ENCODE data around the gene FAM200B. TPM values are rescaled to one million over a fixed set of nuclear protein-coding genes. Genes with fewer than 3 reads are reported as not detected.

Gene FAM200B
- 25.5 TPM for total RNA-seq
- long read RNA-seq, full-length matches to known transcripts: 17 of 18 reads
- long read RNA-seq, partial matches to known transcripts: 0 of 18 reads
- long read RNA-seq, other reads (novel, unspliced or antisense): 1 of 18 reads

DNA sequence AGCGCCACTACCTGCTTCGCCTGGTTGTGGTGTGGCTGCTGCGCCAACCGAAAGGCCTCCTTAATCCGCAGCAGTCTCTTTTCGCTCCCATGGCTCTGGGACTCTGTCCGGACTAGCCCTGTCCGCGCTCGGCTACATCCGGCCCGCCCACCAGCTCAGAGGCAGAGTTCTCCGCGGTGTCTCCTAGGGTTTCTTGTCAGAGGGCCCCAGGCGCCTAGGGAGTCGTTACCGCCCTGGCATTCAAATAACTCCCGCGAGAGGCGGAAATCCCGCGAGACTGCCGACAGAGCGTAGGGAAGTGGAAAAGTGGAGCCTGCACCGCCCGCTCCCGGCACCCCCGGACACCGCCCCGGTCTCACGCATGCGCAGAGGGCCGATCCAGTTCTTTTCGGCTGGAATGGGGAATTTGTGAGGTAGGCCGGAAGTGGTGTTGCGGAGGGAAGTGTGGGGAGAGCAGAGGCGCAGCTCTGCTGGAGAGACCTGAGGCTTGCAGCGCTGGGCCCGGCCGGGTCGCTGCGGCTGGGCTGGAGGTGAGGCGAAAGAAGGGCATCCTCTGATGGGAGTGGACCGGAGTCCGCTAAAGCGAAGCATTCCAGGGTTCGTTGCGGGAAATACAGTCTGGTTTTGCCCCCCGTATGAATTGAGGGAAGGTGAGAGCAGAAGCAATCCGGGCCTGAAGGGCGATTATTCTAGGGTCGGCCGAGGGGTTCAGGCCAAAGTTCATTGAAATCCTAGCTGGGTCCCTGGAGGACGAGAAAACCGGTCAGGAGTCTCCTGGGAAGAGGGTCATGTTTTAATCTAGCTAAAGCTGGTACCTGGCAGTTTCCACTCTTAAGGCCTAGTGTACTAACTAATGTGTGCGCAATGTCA, at the start of gene FAM200B:
FAM200B (plus strand) TSS at position 456 of the 870 bp plus-strand sequence. CDS start 5,151 bp downstream, outside the sequence.
- ATAC-seq (ENCODE audit: poor library complexity) (peak; percentile 99), DNase-seq (peak; percentile 100)
- intact Hi-C loops (cut with DNase I): no loop called here

DNA sequence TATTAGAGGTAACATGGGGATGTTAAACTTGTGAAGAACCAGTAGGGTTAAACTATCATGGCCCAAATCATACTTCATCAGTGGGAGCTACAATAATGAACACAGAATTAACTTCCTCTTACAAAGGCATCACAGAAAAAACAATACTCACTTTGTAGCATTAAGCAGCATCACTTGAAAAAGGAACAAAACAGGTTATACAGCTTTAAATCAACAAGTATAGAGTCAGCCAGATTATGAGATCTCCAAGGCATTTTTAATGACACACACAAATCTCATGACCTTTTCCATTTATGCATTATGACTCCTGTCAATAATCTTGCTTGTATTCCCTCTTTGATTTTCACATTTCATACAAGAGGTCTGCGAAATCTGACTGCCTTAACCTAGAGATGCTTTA, 44.8 kb upstream of the FAM200B start:
- intact Hi-C loops (cut with DNase I): no loop called here
- DNase-seq: no peak
- no peak for ATAC-seq (ENCODE audit: poor library complexity)

DNA sequence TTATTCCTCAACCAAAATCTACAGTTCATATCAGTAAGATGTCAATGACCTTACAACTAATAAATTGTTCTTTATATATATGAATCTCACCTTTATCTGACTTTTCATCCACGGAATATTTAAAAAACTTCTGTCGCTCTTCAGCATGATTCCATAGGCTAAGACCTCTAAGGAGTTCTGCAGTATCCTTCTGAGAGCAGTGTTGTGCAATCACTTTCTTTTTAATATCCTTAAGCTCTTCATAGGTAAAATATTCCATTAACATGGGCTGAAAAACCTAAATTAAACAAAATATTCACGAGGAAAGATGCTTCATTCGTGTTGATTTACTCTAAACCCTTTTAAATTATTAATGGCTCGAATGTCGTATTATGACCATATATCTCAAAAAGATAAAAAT, 43.2 kb upstream of the FAM200B start:
- intact Hi-C loops (cut with DNase I): no loop called here
- ATAC-seq (ENCODE audit: poor library complexity) (no peak), DNase-seq (no peak)

DNA sequence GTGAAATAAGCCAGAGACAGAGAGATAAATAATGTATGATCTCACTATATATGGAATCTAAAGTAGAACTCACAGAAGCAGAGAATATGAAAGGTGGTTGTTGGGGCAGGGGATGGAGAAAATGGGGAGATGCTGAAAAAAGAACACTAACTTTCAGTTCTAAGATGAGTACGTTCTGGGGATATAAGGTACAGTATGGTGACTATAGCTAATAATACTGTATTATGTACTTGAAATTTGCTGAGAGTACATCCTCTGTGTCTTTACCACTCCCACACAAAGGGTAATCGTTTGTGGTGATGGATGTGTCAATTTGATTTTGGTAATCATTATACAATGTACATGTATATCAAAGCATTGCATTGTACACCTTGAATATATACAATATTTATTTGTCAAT, 33.0 kb upstream of the FAM200B start:
- intact Hi-C loops (cut with DNase I): loop anchor here (10.0 kb wide), 1 partner anchor 164 kb away; no protein-coding TSS in a partner anchor
- no peak for ATAC-seq (ENCODE audit: poor library complexity)
- no peak for DNase-seq

DNA sequence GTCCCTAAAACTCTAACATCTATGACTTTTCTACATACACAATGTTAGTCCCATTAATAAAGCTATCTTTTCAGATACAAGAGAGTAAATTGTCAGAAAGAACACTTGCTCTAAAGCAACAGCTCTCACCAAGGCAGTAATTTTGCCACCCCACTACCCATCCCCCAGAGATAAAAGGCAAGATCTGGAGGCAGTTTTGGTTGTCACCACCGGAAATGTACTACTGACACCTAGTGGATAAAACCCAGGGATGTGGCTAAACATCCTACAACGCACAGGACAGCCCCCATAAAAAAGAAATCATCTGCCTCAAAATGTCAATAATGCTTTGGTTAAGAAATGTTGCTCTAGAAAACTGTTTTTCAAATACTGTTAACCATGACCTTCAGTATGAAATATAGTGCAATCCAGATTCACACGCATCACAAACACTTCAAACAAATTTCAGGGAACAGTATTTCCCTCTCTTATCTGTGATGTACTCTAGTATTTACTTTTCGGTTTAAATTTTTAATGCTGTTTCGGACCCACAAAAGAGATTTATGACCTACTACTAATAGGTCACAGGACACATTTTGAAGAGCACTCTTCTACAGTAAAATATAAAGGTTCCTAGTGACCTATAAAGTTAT, 31.6 kb upstream of the FAM200B start:
- ATAC-seq (ENCODE audit: poor library complexity) (peak; percentile 73), DNase-seq (no peak)
- intact Hi-C loops (cut with DNase I): loop anchor here (10.0 kb wide), 1 partner anchor 165 kb away; no protein-coding TSS in a partner anchor

DNA sequence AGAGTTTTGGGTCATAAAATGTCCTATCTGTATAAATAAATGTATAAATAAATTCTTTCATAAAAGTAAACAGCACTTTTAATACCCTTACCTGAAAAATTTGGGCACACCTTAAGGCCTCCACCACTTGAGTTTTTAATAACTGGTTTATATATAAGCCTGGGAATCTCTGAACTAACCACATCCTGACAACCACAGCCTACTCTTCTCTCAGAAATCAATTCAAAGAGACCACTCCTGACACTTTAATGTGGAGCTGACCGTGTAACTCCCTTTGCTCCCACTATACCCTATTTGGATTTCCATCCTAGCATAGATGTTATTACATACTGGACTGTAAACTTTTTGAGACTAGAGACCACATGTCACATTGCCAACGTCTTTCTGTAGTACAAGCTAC, 30.0 kb upstream of the FAM200B start:
- no peak for ATAC-seq (ENCODE audit: poor library complexity)
- DNase-seq: no peak
- intact Hi-C loops (cut with DNase I): no loop called here

DNA sequence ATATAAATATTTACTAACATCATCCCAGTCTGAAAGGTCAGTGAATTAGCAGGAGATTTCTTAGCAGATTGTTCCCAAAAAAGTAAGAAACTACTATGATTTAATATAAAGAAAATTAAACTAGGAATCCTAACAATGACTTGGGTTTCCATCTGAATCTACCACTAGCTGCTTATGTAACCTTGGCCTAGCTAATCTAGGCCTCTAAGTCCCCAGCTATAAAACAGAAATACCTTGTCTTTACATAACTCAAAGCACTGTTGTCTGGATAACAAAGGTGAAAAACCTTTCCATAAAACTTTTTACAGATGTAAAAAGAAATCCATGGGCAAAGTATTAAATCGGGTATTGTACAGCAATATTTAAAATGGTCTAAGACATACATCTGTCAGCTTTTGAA, 29.4 kb upstream of the FAM200B start:
- no peak for DNase-seq
- no peak for ATAC-seq (ENCODE audit: poor library complexity)
- intact Hi-C loops (cut with DNase I): no loop called here

DNA sequence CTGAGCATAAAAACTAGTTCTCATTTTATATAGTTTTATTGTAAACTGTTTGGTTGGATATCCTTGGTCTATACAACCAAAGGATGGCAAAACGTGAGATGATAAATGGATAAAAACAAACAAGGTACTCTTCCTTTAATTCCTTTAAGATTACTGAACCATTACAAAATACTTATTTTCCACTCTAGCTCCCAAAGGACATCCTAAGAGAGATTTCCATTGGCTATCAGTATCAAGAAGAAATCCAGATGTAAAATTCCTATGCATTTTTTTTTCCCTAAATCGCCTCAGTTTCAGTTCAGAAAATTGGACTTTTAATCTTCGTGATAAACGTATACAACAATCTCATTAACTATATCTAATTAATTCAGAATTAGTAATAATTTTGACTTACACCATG, 28.8 kb upstream of the FAM200B start:
- ATAC-seq (ENCODE audit: poor library complexity) (no peak), DNase-seq (no peak)
- intact Hi-C loops (cut with DNase I): no loop called here

DNA sequence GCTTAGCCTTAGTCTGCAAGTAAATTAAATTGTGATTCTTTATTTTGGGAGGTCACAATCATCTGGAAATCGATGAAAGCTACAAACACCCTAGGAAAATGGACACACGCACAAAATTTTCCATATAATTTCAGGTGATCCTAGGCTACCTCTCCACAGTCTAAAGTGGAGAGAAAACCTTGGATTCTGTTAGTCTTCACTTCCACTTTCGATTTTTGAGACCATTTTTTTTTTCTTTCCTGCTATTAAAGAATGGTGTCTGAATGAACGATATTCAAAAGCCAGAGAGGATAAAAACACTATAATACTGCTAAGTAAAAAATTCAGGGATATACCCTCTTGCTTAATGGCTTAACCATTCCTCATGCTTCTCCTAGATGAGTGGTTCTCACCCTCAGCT, 28.2 kb upstream of the FAM200B start:
- DNase-seq (no peak), ATAC-seq (ENCODE audit: poor library complexity) (no peak)
- intact Hi-C loops (cut with DNase I): no loop called here

DNA sequence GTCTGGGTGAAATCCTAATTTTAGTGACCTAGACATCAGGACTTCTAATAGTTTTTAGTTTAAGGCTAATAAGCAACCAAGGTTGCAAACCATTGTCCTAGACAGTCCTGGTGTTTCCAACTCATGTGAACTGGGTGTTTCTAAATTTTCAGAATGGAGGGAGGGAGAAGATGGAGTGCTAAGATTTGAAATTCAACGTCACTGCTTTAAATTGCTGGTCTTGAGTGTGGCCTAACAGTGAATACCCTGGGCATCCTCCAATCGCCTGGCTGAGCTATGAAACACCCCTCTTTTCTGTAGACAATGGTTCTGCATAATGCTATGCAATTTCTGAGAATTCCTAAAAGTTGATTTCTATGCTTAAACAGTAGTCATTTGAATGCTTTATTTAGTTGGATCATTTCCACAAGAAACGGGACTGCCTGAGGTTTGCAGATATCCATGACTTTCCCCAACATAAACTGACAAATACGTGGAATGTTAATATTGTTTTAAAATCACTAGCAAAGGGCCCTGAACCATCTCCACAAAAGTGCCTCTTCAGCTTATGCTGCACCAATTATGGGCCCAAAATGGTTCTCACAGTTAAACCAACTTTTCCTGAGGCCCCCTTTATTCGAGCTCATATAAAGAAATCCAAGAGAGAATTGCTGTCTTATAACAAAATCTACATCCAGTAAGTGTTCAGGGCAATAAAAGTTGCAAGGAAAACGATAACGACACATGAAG, 27.6 kb upstream of the FAM200B start:
- ATAC-seq (ENCODE audit: poor library complexity): peak; percentile 7
- DNase-seq: no peak
- intact Hi-C loops (cut with DNase I): no loop called here

DNA sequence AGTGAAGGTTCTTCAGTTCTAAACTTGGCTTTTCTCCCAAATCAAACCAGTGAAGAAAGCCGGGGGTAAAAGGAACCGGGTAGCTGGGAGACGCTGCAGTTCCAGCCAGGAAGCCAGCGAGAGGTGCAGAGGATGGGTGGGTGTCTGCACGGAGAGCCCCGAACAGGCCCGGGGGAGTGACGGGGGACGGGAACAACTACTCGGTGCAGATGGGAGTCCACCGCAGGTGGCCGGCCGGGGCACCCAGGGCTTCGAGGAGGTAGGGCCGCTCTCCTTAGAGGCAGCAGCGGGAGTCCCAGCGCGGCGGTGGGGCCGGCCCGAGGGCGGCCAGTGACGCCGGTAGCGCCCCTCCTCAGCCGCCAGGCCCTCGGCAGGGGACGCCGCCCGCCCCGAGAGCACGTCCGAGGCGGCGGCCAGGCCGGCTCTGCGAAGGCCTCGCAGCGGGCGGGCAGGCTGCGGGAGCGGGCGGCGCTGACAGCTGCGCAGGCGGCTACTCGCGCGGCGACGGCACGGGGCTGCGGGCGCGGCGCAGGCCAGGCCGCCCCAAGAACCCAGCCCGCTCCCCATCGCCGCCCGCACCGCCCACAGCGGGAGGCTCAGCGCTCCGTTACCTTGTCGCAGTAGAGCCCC, 26.9 kb upstream of the FAM200B start:
- ATAC-seq (ENCODE audit: poor library complexity): peak; percentile 60
- peak; percentile 71 for DNase-seq
- intact Hi-C loops (cut with DNase I): no loop called here

DNA sequence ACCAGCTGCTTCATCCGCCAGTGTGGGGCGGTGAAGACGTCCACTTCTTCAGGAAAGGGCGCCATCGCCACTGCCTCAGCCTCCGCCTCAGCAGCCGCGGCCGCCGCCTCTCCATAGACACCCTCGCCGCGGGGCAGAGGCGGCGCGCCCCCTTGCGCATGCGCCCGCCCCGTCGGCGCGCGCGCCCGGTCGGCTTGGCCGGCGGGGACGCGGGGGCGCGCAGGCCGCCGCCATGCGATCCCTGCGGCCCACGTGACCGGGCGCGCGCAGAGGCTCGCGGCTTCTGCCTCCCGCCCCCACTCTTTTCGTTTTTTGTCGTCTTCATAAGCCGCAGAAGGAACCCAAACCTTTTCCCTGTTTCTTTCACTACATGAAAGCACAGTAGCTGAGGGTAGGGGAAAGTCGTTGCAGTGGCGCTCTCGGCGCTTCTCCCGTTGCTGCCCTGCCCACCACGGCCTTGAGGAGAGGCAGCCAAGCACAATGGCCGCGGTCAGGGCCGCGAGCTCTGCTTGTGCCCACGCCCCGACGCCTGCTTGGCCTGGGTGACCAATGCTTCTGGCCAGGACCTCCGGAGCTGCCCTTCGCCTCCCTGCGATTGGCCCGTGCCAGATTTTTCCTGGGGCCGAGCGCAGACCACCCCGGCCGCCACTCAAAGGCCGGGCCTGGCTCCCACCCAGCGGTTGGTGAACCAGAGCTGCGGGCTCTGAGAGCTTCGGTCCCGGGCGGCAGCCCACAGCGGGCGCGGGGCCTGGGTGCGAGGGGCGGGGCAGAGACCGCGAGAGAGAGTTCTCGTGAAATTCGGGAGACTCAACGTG, 26.2 kb upstream of the FAM200B start, which contains the start of gene FBXL5:
FBXL5 (minus strand) TSS at position 135 of the 815 bp plus-strand sequence; CDS start at position 65, 70 bp downstream.
- DNase-seq (peak; percentile 90), ATAC-seq (ENCODE audit: poor library complexity) (peak; percentile 92)
- intact Hi-C loops (cut with DNase I): no loop called here

DNA sequence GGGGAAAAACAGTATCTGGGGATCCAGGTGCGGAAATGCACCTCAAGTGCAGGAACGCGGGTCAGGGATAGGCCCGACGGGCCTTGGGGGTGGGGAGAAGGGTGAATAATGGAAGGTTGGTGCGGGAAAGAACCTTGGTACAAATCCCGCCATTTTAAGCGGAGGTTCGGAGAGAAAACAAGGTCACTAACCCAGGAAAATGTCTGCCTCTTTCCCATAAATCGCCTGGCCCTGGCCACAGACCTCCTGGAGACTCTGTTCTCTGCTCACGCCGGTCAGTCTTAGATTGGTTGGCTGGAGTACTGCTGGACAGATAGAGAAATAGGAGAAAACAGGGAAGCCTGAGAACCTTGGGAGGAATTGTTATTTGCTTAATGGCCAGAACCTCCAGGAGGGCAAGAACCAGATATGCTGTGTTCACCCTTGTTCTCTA, 25.6 kb upstream of the FAM200B start:
- intact Hi-C loops (cut with DNase I): no loop called here
- peak; percentile 39 for DNase-seq
- ATAC-seq (ENCODE audit: poor library complexity): peak; percentile 2

DNA sequence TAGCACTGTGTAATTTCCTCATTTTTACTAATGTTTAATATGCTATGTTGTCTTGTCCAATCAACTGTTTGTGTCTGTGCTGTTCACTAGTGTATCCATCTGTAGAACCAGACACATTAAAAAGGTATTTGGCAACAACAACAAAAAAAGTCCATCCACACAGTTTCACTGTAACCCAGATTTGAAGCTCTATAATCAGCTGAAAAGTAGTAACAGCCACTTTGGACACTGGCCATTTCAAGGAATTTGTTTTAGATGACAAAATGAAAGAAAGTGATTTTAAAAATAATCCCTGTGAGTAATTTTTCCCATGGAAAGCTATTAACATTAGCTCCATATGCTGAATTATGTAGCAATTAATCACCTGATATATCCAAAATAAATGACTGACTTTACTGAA, 24.3 kb upstream of the FAM200B start:
- DNase-seq: no peak
- intact Hi-C loops (cut with DNase I): no loop called here
- no peak for ATAC-seq (ENCODE audit: poor library complexity)

DNA sequence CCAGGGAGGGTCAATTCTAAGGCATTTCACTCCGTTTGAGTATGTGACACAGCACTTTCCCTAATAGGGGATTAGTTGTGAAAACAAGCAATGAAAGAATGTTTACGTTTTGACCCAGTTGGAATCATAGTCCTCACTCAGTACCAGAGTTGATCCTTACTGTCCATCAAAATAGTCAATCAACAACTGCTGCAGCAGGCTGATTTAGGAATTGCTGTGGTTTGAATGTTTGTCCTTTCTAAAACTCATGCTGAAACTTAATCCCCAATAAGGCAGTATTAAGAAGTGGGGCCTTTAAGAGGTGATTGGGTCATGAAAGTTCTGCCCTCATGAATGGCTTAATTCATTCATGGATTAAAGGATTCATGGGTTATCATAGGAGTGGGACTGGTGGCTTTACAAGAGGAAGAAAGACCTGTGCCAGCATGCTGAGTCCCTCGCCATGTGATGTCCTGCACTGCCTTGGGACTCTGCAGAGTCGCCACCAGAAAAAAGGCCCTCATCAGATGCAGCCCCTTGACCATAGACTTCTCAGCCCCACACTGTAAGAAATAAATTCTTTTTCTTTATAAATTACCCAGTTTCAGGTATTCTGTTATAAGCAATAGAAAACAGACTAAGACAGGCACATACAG, 23.4 kb upstream of the FAM200B start:
- no peak for ATAC-seq (ENCODE audit: poor library complexity)
- intact Hi-C loops (cut with DNase I): no loop called here

DNA sequence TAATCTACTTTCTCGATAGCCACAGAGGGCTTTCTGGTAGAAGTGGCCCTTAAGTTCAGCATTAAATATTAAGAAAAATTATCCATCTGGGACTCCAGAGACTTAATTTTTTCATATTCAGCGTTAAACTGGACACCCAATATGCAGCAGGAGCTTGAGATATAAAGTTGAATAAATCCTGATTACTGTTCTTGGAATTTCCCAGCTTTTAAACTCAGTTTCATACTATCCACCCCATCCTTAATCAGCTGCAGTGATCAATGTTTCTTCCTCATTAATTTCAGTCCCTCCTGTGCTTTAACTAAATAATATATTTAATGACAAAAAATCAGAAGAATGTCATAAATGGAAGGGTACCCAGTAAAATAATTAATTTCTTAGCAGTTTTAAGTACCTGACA, 22.8 kb upstream of the FAM200B start:
- DNase-seq (no peak), ATAC-seq (ENCODE audit: poor library complexity) (no peak)
- intact Hi-C loops (cut with DNase I): no loop called here

More for the DNA sequence above, 23.4 kb upstream of the FAM200B start:
- DNase-seq: no peak

DNA sequence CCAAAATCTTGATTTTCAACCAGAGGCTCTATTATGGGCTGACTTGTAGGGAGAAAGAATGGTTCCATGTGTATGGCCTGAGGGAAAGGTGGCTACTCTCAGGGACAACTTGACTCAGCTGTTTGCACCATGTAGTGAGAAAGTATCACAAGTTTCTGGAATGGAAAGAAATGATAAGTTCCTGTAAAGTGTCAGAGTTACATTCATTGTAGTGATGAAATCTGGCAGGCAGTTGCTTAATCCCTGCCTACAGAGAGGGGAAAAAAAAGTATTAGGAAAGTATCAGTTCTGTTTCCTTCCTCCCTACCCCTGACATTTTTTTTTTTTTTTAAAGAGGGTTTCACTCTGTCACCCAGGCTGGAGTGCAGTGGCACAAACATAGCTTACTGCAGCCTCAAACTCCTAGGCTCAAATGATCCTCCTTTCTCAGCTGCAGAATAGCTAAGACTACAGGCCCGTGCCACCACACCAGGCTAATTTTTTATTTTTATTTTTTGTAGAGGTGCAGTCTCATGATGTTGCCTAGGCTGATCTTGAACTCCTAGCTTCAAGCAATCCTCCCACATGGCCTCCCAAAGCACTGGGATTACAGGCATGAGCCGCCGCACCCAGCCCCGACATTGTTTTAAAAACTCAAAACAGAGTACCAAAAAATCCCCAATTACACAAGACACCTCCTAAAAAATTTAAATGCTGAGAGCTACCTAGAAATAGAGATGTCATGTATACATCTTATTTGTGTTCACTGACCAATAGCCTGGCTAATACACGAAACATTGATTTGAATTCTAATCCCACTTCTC, 21.7 kb upstream of the FAM200B start:
- ATAC-seq (ENCODE audit: poor library complexity) (no peak), DNase-seq (no peak)
- intact Hi-C loops (cut with DNase I): no loop called here
